HL-60 (cell line): ENCODE data around the gene CES2.

Experiments used
- CTCF ChIP-seq: IDR thresholded peaks from one replicate; pipeline ENCODE4 v1.5.1; 2011; ENCODE audit warnings: low read length, control low read depth, inconsistent platforms; ENCODE audit not compliant: insufficient read depth
- POLR2AphosphoS5 ChIP-seq: IDR thresholded peaks from 2 replicates; pipeline ENCODE4 v1.6.1; 2012; ENCODE audit warnings: low read depth
- REST ChIP-seq: IDR thresholded peaks from 2 replicates; pipeline ENCODE4 v1.6.1; 2012; ENCODE audit warnings: low read depth; ENCODE audit not compliant: insufficient replicate concordance

- TF ChIP-seq REST (no peak), CTCF (no peak), POLR2AphosphoS5 (no peak)
Observed at GRCh38 chr16:66903544-66904427, 31.5 kb upstream of the CES2 start.
